Esophagus (tissue), 2 donors: ENCODE data around the gene ZNF423. TPM values are rescaled to one million over a fixed set of nuclear protein-coding genes. Genes with fewer than 3 reads are reported as not detected.

Experiments
- H3K27ac ChIP-seq, 2 donors: one replicate each; pipeline ENCODE4 v1.5.1; 2013; ENCODE audit warnings: low read depth in 2 of 2, mild to moderate bottlenecking in 2 of 2, inconsistent platforms in 1 of 2, low read length in 1 of 2, moderate library complexity in 1 of 2
- H3K27me3 ChIP-seq, 2 donors: one replicate each; pipeline ENCODE4 v1.6.1; 2013; ENCODE audit warnings: low read length in 2 of 2, control low read depth in 1 of 2, mild to moderate bottlenecking in 1 of 2; ENCODE audit not compliant: insufficient read depth in 2 of 2, control insufficient read depth in 1 of 2
- H3K36me3 ChIP-seq, 2 donors: one replicate each; pipeline ENCODE4 v1.6.1; 2013; ENCODE audit warnings: low read length in 1 of 2; ENCODE audit not compliant: control insufficient read depth in 2 of 2, insufficient read depth in 2 of 2
- H3K4me1 ChIP-seq, 2 donors: one replicate each; pipeline ENCODE4 v1.6.1; 2013; ENCODE audit warnings: low read length in 1 of 2; ENCODE audit not compliant: control insufficient read depth in 2 of 2, insufficient read depth in 2 of 2
- H3K4me3 ChIP-seq, 2 donors: one replicate each; pipeline ENCODE4 v1.5.1; 2013; ENCODE audit warnings: low read length in 2 of 2, mild to moderate bottlenecking in 2 of 2, low read depth in 1 of 2, moderate library complexity in 1 of 2
- H3K9me3 ChIP-seq, 2 donors: one replicate each; pipeline ENCODE4 v1.6.1; 2013; ENCODE audit warnings: mild to moderate bottlenecking in 2 of 2, low read depth in 1 of 2, low read length in 1 of 2, moderate library complexity in 1 of 2; ENCODE audit not compliant: control insufficient read depth in 2 of 2, insufficient read depth in 1 of 2
- WGBS, 2 donors: extraction: QIAGEN DNeasy Blood & Tissue Kit; methylation state at CpG; one replicate each; pipeline ENCODE4 v1.1.7; 2013; 5-methylcytosine and 5-hydroxymethylcytosine counted together
- polyA plus RNA-seq, 2 donors: library from polyadenylated mRNA; stranded (reverse); fragments of 200-250 nt; gene quantifications; one replicate each; pipeline ENCODE4 v1.2.3, GENCODE V29; 2013
- donor health status: healthy with polysubstance abuse.
- donor health status: Bipolar disorder and iron deficiency.

Gene ZNF423
- polyA plus RNA-seq, 2 donors: 0.53 to 0.67 TPM

DNA sequence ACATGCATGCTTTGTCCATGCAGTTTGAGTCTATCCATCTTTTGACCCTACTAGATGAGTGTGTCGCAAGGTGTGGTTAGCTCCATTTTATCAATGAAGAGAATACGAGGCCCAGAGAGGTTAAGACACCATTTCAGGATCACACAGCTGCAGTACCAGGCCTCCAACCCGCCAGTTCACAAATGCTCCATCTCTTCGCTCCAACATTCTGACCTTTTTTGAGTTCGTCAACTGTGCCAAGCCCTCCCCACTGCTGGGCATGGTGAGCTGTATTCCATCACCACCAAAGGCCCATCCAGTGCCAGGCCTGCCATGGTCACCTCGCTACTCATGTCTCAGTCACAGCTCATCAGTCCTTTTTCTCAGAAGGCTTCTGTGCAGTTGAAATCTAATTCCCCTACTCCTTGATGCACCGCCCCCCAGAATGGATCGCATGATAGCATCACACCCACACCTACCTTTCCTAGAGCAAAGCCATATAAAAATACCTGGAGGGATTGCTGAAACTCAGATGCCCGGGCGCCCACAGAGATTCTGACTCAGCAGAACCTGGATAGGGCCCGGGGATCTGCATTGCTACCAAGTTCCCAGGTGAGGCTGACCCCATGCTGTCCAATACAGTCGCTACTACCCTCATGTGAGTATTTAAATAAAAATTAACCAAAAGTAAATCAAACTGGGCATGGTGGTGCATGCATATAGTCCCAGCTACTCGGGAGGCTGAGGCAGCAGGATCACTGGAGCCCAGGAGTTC, 38.0 kb downstream of the ZNF423 start:
- H3K27me3 ChIP-seq: no peaks in the 10 kb centered on the region
- H3K36me3 ChIP-seq: no peaks in the 10 kb centered on the region
- peaks cover 0 to 1% of the 10 kb centered on the region in 2 donors for H3K4me1 ChIP-seq
- H3K9me3 ChIP-seq: no peaks in the 10 kb centered on the region
- no peak overlapping the region for H3K4me3 ChIP-seq
- WGBS, 2 donors: 90 to 91% methylated on average over 13 of the region's 13 CpGs
- no peak overlapping the region for H3K27ac ChIP-seq

DNA sequence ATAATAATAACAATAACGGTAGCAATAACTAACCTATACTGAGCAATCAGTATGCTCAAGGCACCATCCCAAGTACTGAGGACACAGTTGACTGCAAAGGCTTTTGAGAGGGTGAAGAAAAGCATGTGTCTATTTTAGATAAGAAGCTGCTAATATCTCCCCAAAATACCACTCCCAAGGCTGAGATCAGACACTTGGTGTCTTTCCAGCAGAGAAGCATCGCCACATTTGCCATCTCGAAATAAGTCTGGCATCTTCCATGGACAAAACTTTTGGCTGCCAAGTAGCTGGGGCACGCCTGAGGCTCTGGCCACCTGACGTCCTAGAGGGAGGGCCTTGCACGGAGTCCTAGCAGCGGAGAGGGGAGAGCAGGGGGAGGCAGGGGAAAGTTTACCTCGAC, 39.0 kb downstream of the ZNF423 start:
- 60 to 74% methylated on average over 8 of the region's 8 CpGs for WGBS, 2 donors
- no peak overlapping the region for H3K4me3 ChIP-seq

DNA sequence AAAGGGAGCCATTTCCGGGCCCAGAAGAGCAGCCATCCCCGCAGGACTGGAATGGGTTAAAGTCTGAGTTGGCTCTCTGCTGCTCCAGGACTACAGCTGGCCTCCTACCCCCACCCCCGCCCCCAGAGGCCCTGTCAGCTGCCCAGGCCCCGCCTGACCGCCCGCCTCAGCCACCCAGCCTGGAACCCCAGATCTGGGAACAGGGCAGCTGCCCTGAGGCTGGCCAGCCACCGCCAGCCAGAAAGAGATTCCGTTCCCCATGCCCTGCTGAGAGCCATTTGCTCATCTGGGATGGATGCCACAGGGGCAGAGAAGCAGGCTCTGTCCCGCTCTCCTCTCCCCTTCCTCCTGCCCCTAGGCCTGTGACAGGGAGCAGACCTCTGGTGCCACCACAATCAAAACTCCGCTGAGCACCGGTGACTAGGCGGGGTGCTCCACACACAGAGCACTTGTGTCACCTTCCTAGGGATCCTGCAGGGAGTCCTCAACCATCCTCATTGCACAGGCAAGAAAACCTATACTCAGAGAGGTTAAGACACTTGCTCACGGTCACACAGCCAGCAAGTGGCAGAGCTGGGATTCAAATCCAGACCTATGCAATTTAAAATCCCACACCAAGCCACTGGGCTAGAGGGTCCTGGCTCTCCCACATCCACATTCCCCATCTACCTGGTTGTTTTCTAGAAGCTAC, 44.1 kb downstream of the ZNF423 start:
- Histone ChIP-seq H3K9me3 (no peaks in the 10 kb centered on the region), H3K4me3 (no peak overlapping the region), H3K4me1 (no peaks in the 10 kb centered on the region), H3K27ac (no peak overlapping the region), H3K27me3 (no peaks in the 10 kb centered on the region), H3K36me3 (no peaks in the 10 kb centered on the region)
- WGBS, 2 donors: 61 to 64% methylated on average over 13 of the region's 13 CpGs

More for the DNA sequence above, 39.0 kb downstream of the ZNF423 start:
- Histone ChIP-seq H3K4me1 (peaks cover 0 to 1% of the 10 kb centered on the region in 2 donors), H3K27ac (no peak overlapping the region), H3K27me3 (no peaks in the 10 kb centered on the region), H3K9me3 (no peaks in the 10 kb centered on the region), H3K36me3 (no peaks in the 10 kb centered on the region)

DNA sequence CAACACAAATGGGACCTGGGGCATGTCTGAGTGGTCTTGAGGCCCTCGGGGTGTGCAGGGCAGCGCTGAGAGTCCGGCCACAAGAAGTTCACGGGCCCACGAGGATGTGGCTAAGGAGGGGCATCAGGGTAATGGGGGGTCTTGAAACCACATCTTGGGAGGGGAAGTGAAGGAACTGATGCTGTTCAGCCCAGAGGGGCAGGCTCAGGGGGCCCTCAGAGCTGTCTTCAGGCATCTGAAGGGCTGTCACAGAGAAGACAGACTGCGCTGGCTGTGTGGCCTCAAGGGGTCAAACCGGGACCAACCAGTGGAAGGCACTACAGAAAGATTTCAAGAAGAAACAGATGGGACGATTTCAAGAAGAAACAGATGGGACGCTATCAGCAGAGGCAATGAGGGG, 45.1 kb downstream of the ZNF423 start:
- no peak overlapping the region for H3K4me3 ChIP-seq
- WGBS, 2 donors: 72 to 79% methylated on average over 9 of the region's 9 CpGs
- no peaks in the 10 kb centered on the region for H3K9me3 ChIP-seq
- H3K27ac ChIP-seq: no peak overlapping the region
- H3K4me1 ChIP-seq: no peaks in the 10 kb centered on the region
- no peaks in the 10 kb centered on the region for H3K27me3 ChIP-seq
- H3K36me3 ChIP-seq: no peaks in the 10 kb centered on the region

DNA sequence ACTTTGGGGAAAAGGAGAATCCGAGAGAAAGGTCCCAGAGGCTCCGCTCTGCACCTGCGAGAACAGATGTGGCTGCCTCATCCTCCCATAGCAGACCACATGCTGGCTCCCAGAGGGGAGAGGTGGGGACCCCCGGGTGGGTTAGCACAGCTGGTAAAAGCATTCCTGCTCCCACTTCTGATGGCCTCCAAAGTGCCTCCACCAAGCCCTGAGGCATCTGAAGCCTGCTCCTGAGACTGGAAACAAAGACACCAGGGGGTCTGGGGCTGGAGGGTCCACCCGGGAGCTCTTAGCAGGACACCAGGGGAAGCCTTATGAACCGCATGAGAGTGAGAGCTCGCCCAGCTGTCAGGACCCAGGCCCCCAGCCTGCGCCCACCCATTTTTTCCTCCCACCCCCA, 46.4 kb downstream of the ZNF423 start:
- no peaks in the 10 kb centered on the region for H3K4me1 ChIP-seq
- H3K27ac ChIP-seq: no peak overlapping the region
- H3K36me3 ChIP-seq: no peaks in the 10 kb centered on the region
- 82 to 85% methylated on average over 8 of the region's 8 CpGs for WGBS, 2 donors
- H3K4me3 ChIP-seq: no peak overlapping the region
- no peaks in the 10 kb centered on the region for H3K9me3 ChIP-seq
- H3K27me3 ChIP-seq: no peaks in the 10 kb centered on the region

DNA sequence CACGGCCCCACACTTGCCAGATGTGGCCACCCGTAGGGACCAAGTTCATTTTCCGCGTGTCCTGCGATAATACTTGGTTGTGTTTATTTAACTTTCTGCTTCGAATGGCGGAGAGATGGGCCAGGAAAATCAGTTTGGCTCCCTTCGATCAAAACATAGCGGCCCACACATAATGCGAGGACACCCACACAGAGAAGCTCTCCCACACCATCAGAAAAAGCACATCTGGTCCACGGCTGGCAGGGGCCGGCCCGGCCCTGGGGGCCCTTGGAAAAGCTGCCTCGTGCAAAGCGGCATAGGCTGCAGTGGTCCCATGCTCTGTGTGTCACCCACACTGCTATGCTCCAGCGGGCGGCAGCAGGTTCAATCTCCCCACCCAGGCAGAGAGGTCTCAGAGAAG, 46.9 kb downstream of the ZNF423 start:
- 79 to 82% methylated on average over 17 of the region's 17 CpGs for WGBS, 2 donors
- H3K27ac ChIP-seq: no peak overlapping the region
- no peaks in the 10 kb centered on the region for H3K27me3 ChIP-seq
- H3K4me1 ChIP-seq: no peaks in the 10 kb centered on the region
- no peaks in the 10 kb centered on the region for H3K9me3 ChIP-seq
- H3K4me3 ChIP-seq: no peak overlapping the region
- no peaks in the 10 kb centered on the region for H3K36me3 ChIP-seq

DNA sequence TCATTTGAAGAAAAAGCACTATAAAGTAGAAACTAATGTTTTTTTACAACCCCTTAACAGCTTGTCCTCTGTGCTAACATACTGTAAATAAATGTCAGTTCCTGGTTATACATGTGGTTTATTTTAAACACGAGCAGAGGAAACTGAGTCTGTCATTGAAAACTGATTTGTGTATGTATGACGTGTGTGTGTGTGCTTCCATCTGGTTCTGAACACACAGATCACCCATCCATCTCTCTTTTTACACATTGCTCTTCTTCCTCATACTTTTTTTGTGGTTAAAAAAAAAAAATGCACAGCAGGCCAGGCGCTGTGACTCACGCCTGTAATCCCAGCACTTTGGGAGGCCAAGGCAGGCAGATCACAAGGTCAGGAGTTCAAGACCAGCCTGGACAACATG, 49.5 kb downstream of the ZNF423 start:
- Histone ChIP-seq H3K4me1 (no peaks in the 10 kb centered on the region), H3K9me3 (no peaks in the 10 kb centered on the region), H3K27ac (no peak overlapping the region), H3K36me3 (no peaks in the 10 kb centered on the region), H3K27me3 (no peaks in the 10 kb centered on the region), H3K4me3 (no peak overlapping the region)
- 32 to 47% methylated on average over 4 of the region's 4 CpGs for WGBS, 2 donors

DNA sequence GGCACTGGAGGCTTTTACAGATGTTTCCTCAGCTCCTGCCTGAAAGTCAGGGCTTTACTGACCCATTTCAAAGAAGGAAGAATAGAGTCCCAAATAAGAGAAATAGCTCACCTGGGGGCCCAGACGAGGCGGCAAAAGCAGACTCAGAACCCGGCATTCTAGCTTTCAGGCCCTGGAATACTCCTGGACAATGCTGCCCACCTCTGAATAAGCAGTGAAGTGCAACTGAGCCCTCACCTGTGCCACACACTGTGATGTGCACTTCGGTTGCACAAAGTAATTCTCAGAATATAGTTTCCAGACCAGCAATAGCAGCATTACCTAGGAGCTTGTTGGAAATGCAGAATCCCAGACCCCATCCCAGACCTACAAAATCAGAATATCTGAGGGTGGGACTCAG, 54.6 kb downstream of the ZNF423 start:
- Histone ChIP-seq H3K4me1 (no peaks in the 10 kb centered on the region), H3K27ac (no peak overlapping the region), H3K36me3 (no peaks in the 10 kb centered on the region), H3K4me3 (no peak overlapping the region), H3K9me3 (no peaks in the 10 kb centered on the region), H3K27me3 (no peaks in the 10 kb centered on the region)
- 69 to 81% methylated on average over 4 of the region's 4 CpGs for WGBS, 2 donors

DNA sequence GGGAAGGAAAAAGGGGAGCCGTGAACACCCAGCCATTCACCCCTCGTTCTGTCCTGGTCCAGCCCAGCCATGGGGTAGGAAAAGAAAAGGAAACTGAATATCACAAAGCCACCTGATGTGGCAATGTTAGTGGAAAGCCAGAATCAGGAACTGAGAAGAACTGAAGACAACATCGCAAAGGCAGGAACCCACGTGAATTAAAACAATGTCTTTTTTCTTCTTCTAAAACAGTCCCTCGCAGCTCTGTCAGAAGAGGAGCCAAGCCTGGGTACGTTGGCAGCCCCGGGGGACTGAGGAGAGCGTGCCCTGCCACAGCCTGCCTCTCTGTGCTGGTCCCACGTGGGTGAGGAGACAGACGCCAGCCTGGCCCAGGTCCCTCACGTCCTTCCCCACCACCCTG, 55.0 kb downstream of the ZNF423 start:
- H3K36me3 ChIP-seq: no peaks in the 10 kb centered on the region
- H3K4me3 ChIP-seq: no peak overlapping the region
- no peak overlapping the region for H3K27ac ChIP-seq
- 37 to 55% methylated on average over 11 of the region's 11 CpGs for WGBS, 2 donors
- no peaks in the 10 kb centered on the region for H3K27me3 ChIP-seq
- H3K4me1 ChIP-seq: no peaks in the 10 kb centered on the region
- H3K9me3 ChIP-seq: no peaks in the 10 kb centered on the region

DNA sequence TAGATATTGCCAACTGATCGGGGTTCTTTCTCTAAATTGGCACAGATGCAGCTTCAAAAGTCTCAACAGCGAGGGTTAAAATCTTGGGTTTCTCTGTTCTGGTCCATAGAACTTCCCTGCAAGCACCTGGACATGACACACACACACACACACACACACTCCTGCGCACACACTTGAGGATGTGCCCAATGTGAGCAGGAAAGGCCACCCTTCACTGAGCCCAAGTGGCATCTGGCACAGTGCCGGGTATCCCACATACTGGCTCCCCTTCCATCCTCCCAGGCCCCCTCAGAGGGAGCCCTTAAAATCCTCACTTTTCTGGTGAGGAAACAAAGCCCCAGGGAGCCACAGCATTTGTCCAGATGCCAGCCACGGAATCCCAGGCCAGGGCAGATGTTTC, 55.5 kb downstream of the ZNF423 start:
- no peaks in the 10 kb centered on the region for H3K9me3 ChIP-seq
- WGBS, 2 donors: 57 to 73% methylated on average over 5 of the region's 5 CpGs
- H3K27me3 ChIP-seq: no peaks in the 10 kb centered on the region
- no peaks in the 10 kb centered on the region for H3K4me1 ChIP-seq
- no peak overlapping the region for H3K4me3 ChIP-seq
- no peak overlapping the region for H3K27ac ChIP-seq
- H3K36me3 ChIP-seq: no peaks in the 10 kb centered on the region
